ENCODE measurements around the gene ANXA2R.

The ANXA2R gene

GRCh38 chr5:43042176-43042625 lies 2.1 kb upstream of the ANXA2R start (continued):
- TF ChIP-seq ZNF704 (tag by site-specific recombination; IDR thresholded peaks at IDR 0.05) (no peak), ZBTB10 (tag by site-specific recombination; IDR thresholded peaks at IDR 0.05) (peak; percentile 54; the same call in 1 of the 2 replicates), ZNF830 (tag by site-specific recombination; IDR thresholded peaks at IDR 0.05; ENCODE audit: low read depth) (no peak), BCL11A (tag by site-specific recombination; IDR thresholded peaks at IDR 0.05; ENCODE audit: low read depth) (no peak), ZNF621 (tag by site-specific recombination; IDR thresholded peaks at IDR 0.05) (no peak), ZNF549 (tag by site-specific recombination; IDR thresholded peaks at IDR 0.05) (no peak), SALL2 (tag by site-specific recombination; IDR thresholded peaks at IDR 0.05; ENCODE audit: borderline replicate concordance) (no peak), ZNF341 (tag by site-specific recombination; IDR thresholded peaks at IDR 0.05; ENCODE audit: low read depth) (peak; percentile 45; the same call in 1 of the 2 replicates), ZNF274 (IDR thresholded peaks at IDR 0.05; ENCODE audit: low read length) (no peak), ZNF274 (tag by site-specific recombination; IDR thresholded peaks at IDR 0.05; ENCODE audit: borderline replicate concordance) (no peak), ZBTB21 (tag by site-specific recombination; IDR thresholded peaks at IDR 0.05) (no peak), ZNF416 (tag by site-specific recombination; IDR thresholded peaks at IDR 0.05) (no peak), PRDM6 (tag by site-specific recombination; IDR thresholded peaks at IDR 0.05) (no peak), ZSCAN18 (tag by site-specific recombination; IDR thresholded peaks at IDR 0.05) (no peak), ZNF785 (tag by site-specific recombination; IDR thresholded peaks at IDR 0.05) (no peak), ZNF624 (tag by site-specific recombination; IDR thresholded peaks at IDR 0.05) (no peak), MYNN (tag by site-specific recombination; IDR thresholded peaks at IDR 0.05; ENCODE audit: borderline replicate concordance) (peak; percentile 44), ZBTB20 (tag by site-specific recombination; IDR thresholded peaks at IDR 0.05) (peak; percentile 90), ZNF214 (tag by site-specific recombination; IDR thresholded peaks at IDR 0.05; ENCODE audit: borderline replicate concordance) (no peak), KLF17 (tag by site-specific recombination; IDR thresholded peaks at IDR 0.05) (no peak; the same call in 1 of the 2 replicates), ZIC2 (tag by site-specific recombination; IDR thresholded peaks at IDR 0.05) (no peak), ZNF362 (tag by site-specific recombination; IDR thresholded peaks at IDR 0.05) (no peak), ZNF174 (tag by site-specific recombination; IDR thresholded peaks at IDR 0.05) (no peak), ATF2 (tag by site-specific recombination; IDR thresholded peaks at IDR 0.05; ENCODE audit: low read depth) (no peak), ZFP69B (tag by site-specific recombination; IDR thresholded peaks at IDR 0.05) (no peak), ZNF146 (tag by site-specific recombination; IDR thresholded peaks at IDR 0.05) (no peak), ZNF157 (tag by site-specific recombination; IDR thresholded peaks at IDR 0.05) (no peak), ZNF488 (tag by site-specific recombination; IDR thresholded peaks at IDR 0.05) (no peak), ZNF202 (tag by site-specific recombination; IDR thresholded peaks at IDR 0.05; ENCODE audit: borderline replicate concordance) (no peak)

Data from HEK293 (cell line).